ENCODE measurements around the gene TEAD2.
"Not testable (repeated sequence)": the region's sequence is repeated elsewhere in the genome, so short reads cannot be mapped to it uniquely, and the experiment has no call there.

TEAD2 gene

DNA sequence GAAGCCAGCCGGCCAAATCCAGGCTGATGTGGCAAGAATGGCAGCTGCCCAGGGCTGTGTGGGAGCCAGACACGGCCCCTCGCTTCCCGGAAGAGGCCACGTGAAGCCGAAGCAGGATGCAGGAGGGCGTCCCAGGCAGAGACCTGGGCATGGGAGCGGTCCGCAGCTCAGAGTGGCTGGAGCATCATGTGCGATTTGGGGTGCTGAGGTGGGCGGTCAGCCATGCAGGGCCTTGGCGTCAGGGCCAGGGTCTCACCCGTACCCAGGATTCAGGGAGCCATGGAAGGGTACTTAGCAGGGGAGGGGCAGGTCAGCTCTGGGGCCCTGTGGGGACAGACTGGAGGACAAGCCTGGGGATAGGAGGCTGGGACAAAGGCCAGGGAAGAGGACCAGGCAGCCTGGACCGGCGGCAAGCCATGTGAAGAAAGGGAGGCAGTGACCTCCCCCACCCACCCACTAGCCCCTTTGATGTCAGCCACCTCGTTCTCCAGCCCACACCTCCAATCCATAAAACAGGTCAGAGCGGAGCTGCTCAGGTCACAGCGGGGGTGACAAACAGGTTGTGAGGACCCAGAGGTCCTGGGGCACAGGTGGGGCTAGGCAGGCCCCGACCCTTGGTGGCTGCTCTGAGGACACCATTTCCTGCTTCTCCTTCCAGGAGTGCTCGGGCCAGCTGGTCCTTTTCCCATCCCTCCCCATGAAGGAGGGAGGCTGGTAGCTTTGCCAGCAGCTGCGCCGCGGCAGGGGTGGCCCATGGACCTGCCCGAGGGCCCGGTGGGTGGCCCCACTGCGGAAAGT is 28.1 kb upstream of the TEAD2 start:
- in situ Hi-C loops (cut with MboI; ENCODE audit: low pct_unique_long_range_greater_than_20kb, low sequenced_read_pairs), result no loop called here

GRCh38 chr19:49389406-49389805 is 27.2 kb upstream of the TEAD2 start:
- in situ Hi-C loops (cut with MboI; ENCODE audit: low pct_unique_long_range_greater_than_20kb, low sequenced_read_pairs), result no loop called here
- no peak for DNase-seq

More for the DNA sequence above, 28.1 kb upstream of the TEAD2 start:
- DNase-seq, result no peak

- in situ Hi-C loops (cut with MboI; ENCODE audit: low pct_unique_long_range_greater_than_20kb, low sequenced_read_pairs), result no loop called here
- no peak for DNase-seq
These were observed 25.7 kb upstream of the TEAD2 start, which contains the start of gene KASH5 for GRCh38 chr19:49387936-49388372. Gene KASH5 (plus strand): TSS chr19:49388249. CDS start chr19:49390884, 2,635 bp downstream.

- no peak for DNase-seq
- in situ Hi-C loops (cut with MboI; ENCODE audit: low pct_unique_long_range_greater_than_20kb, low sequenced_read_pairs), result no loop called here
These were observed 21.4 kb upstream of the TEAD2 start for GRCh38 chr19:49383599-49383998.

GRCh38 chr19:49382639-49383038 is 20.4 kb upstream of the TEAD2 start:
- in situ Hi-C loops (cut with MboI; ENCODE audit: low pct_unique_long_range_greater_than_20kb, low sequenced_read_pairs), result no loop called here
- DNase-seq, result no peak

DNA sequence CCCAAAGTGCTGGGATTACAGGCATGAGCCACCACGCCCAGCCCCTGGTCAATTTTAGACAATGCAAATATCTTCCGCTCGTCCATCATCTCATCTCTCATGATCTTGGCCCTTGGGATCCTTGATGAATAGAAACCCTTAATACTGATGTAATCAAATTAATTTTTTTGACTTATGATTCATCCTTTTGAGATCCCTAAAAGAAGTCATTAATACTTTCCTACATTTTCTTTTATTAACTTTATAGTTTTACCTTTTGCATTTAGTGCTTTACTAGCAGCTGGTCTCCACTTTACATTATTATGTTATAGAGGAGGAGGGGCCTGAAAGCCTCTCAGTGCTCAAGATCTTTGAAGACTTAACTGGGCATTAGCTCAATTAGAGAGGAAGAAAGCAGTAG is 18.2 kb upstream of the TEAD2 start:
- DNase-seq, result no peak
- in situ Hi-C loops (cut with MboI; ENCODE audit: low pct_unique_long_range_greater_than_20kb, low sequenced_read_pairs), result no loop called here

DNA sequence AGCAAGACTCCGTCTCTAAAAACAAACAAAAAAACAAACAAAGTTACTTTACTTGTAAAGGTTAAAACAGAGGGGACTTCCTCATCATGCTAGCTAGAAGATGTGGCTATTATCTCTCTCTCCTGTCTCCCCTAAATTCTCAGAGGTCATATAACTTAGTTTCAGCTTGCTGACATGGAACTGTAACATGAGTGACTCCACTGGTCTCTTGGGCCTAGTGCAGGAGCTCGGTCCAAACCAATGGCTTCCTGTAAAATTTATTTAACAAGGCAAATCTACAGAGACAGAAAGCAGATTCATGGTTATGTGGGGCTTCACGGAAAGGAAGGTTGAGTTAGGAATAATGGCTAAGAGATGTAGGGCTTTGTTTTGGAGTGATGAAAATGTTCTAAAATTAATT is 16.3 kb upstream of the TEAD2 start:
- in situ Hi-C loops (cut with MboI; ENCODE audit: low pct_unique_long_range_greater_than_20kb, low sequenced_read_pairs), result no loop called here
- DNase-seq, result no peak

- in situ Hi-C loops (cut with MboI; ENCODE audit: low pct_unique_long_range_greater_than_20kb, low sequenced_read_pairs), result no loop called here
- DNase-seq, result no peak
These were observed 12.6 kb upstream of the TEAD2 start for GRCh38 chr19:49374665-49375434.

- DNase-seq; in situ Hi-C loops (cut with MboI; ENCODE audit: low pct_unique_long_range_greater_than_20kb, low sequenced_read_pairs): not testable (repeated sequence)
These were observed 11.0 kb upstream of the TEAD2 start for GRCh38 chr19:49373174-49373573.

DNA sequence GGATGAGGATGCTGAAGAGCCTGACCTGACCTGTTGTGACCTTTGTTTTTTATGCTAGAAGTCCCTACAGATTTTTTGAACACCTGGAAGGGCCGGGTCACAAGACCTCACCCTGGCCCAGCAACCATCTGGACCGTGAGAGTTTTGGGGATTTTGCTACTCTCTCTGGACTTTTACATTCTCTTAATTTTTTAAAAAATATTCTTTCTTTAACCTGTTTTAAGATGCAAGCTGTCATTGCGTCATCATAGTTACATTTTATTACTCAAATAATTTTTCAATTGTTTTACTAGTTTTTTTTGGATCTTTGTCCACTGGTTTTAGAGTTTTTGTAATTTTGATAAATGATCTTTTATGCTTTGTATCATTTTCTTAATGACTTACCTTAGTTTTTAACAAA is 9.0 kb upstream of the TEAD2 start:
- no peak for DNase-seq
- in situ Hi-C loops (cut with MboI; ENCODE audit: low pct_unique_long_range_greater_than_20kb, low sequenced_read_pairs), result no loop called here

DNA sequence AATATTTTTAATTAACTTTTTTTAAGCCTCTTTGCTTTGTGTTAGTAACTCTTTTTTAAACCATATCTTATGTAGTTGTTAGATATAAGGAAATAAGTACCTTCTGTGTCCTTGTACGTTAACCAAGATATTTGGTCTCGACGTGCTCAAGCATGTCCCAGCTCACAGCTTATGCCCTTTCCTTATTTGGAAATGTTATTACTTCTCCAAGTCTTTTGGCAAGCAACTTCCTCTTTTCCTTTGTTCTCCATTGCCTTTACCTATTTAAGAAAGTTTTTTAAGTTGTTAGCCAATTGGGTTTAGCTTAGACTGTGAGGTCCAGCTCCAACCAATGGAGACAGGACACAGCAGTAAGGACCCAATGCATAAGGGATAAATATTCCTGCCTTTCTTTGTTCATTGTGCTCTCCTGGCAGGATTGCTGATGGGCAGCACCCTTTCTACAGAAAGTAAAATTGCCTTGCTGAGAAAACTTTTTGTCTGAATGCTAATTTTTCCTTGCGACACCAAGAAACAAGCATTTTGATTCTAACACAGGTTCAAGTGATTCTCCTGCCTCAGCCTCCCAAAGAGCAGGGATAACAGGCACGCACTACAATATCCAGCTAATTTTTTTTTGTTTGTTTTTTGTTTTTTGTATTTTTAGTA is 6.6 kb upstream of the TEAD2 start:
- peak; percentile 85 for DNase-seq
- in situ Hi-C loops (cut with MboI; ENCODE audit: low pct_unique_long_range_greater_than_20kb, low sequenced_read_pairs), result no loop called here

DNA sequence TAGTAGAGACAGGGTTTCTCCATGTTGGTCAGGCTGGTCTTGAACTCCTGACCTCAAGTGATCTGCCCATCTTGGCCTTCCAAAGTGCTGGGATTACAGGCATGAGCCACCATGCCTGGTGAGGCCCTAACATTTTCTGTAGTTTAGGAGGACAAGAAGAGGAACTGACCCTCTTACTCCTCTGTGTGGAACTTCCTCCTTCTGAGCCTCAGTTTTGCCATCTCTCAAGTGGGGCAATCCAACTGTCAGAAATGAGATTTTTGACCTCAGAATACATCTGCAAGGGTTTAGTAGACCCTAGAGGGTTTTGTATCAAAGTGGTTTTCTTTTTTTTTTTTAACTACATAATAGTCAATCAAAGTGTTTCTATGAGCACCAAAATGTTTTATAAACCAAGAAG is 3.9 kb upstream of the TEAD2 start:
- in situ Hi-C loops (cut with MboI; ENCODE audit: low pct_unique_long_range_greater_than_20kb, low sequenced_read_pairs), result no loop called here
- DNase-seq, result no peak

DNA sequence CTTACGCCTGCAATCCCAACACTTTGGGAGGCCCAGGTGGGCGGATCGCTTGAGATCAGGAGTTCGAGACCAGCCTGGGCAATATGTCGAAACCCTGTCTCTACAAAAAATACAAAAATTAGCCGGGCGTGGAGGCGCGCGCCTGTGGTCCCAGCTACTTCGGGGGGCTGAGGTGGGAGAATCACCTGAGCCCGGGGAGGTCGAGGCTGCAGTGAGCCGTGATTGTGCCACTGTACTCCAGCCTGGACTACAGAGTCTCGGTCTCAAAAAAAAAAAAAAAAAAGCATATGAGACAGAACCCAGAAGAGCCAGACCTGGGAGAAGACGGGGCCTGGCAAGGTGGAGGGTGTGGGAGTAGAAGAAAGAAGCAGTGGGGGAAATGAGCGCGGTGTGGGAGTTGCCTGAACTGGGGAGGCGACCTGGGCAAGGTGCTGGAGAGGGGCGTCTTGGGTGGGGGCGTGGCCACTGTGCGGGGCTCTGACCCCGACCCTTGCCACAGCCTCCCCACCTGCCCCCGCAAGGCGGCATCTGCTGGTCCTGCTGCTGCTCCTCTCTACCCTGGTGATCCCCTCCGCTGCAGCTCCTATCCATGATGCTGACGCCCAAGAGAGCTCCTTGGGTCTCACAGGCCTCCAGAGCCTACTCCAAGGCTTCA is 2.0 kb upstream of the TEAD2 start:
- DNase-seq, result no peak
- in situ Hi-C loops (cut with MboI; ENCODE audit: low pct_unique_long_range_greater_than_20kb, low sequenced_read_pairs), result no loop called here

- in situ Hi-C loops (cut with MboI; ENCODE audit: low pct_unique_long_range_greater_than_20kb, low sequenced_read_pairs), result no loop called here
- DNase-seq, result peak; percentile 87
These were observed 1.3 kb upstream of the TEAD2 start, which contains the start of gene DKKL1 for GRCh38 chr19:49363268-49364082. Gene DKKL1 (plus strand): TSS chr19:49363877. CDS start chr19:49363999, 122 bp downstream.

DNA sequence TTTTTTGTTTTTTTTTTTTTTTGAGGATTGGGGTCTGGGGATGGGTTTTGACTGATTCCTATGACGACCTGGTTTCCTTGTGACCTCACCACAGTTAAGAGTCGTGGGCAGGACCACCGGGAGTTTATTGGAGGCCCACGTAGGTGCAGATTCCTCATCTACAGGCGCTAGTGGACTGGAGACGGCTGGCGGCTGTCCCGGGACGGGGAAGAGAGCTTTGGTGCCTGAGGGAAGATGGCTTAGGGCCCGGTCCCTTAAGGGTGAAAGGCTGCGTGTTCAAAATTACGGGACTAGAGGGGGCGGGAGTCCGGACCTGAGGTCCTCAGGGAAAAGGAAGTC is 682 bp upstream of the TEAD2 start:
- peak; percentile 18 for DNase-seq
- in situ Hi-C loops (cut with MboI; ENCODE audit: low pct_unique_long_range_greater_than_20kb, low sequenced_read_pairs), result no loop called here

DNA sequence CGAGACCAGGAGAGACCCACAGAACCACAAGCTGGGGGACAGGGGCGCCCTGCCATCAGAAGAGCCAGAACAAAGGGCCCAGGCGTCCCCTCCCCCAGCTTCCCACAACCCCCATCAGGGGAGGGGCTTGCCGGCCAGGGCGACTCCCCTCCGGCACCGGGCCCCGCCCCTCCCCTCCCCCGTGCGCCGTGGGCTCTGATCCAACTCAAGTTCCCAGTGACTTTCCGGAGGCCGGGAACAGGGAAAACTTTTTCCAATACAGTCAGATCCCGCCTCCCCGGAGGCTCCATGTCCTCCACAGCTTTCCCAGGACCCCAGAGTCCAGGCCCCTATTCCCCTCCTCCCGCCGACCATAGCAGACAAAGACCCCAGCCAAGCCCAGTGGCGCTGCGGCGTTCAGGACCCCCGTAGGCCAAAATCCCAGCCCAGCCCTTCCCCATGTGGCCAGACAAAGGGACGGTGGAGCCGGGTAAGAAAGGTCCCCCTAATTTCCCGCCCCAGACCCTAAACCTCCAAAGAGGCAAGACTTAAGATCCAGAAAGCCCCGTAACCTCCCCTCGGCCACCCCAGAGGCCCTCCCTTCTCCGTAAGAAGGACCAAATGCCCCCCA is 673 bp downstream of the TEAD2 start:
- no peak for DNase-seq

GRCh38 chr19:49359851-49360820 is 2.1 kb downstream of the TEAD2 start:
- in situ Hi-C loops (cut with MboI; ENCODE audit: low pct_unique_long_range_greater_than_20kb, low sequenced_read_pairs), result no loop called here
- DNase-seq, result no peak

More for the DNA sequence above, 673 bp downstream of the TEAD2 start:
- in situ Hi-C loops (cut with MboI; ENCODE audit: low pct_unique_long_range_greater_than_20kb, low sequenced_read_pairs), result no loop called here
